Adrenal gland (tissue), 12 donors: ENCODE measurements around the gene NDUFC2. TPM values are rescaled to one million over a fixed set of nuclear protein-coding genes. Genes with fewer than 3 reads are reported as not detected.
A peak's percentile ranks its signal among the peaks of the same experiment; 100 is the strongest.
"Not testable (repeated sequence)": the region's sequence is repeated elsewhere in the genome, so short reads cannot be mapped to it uniquely, and the experiment has no call there.

ENCODE experiments used
- DNase-seq, 7 donors: peaks; one replicate each; pipeline ENCODE4 v3.0.0-alpha.2; 2019 to 2020
- H3K27ac ChIP-seq, 5 donors: fragments of 200-600 bp; sonication (generic) in 4 of 5; 1 replicate in 3 of 5; 2 replicates in 2 of 5; pipeline versions ENCODE4 v1.5.1 to v1.8.0; 2016 to 2020; ENCODE audit warnings: mild to moderate bottlenecking in 1 of 5
- H3K27me3 ChIP-seq: fragments of 200-600 bp; 2 replicates; pipeline ENCODE4 v1.8.0; 2021
- H3K36me3 ChIP-seq, 2 donors: fragments of 200-600 bp; replicated peaks in 1 of 2; 1 replicate in 1 of 2; 2 replicates in 1 of 2; pipeline versions ENCODE4 v1.5.1 to v1.8.0; 2018 to 2022
- H3K4me1 ChIP-seq, 2 donors: fragments of 200-600 bp; replicated peaks in 1 of 2; 1 replicate in 1 of 2; 2 replicates in 1 of 2; pipeline versions ENCODE4 v1.5.1 to v1.8.0; 2018 to 2021
- H3K4me3 ChIP-seq, 4 donors: fragments of 200-600 bp; sonication (generic) in 3 of 4; one replicate each; pipeline ENCODE4 v1.5.1; 2016 to 2018
- H3K9me3 ChIP-seq, 3 donors: fragments of 200-600 bp; sonication (generic) in 1 of 3; replicated peaks in 1 of 3; 1 replicate in 2 of 3; 2 replicates in 1 of 3; pipeline versions ENCODE4 v1.5.1 to v1.8.0; 2016 to 2021
- POLR2A ChIP-seq, 2 donors: fragments of 450-650 bp; IDR thresholded peaks; one replicate each; pipeline ENCODE4 v1.6.1; 2017; ENCODE audit warnings: antibody characterized with exemption in 2 of 2, mild to moderate bottlenecking in 2 of 2, moderate library complexity in 1 of 2
- WGBS, 4 donors: extraction: QIAGEN DNeasy Blood & Tissue Kit in 2 of 4; methylation state at CpG; one replicate each; pipeline versions ENCODE4 v1.1.5 to v1.1.7; 2013 to 2017; 5-methylcytosine and 5-hydroxymethylcytosine counted together
- intact Hi-C, 2 donors: fragments of 100-400 bp; cut with DNase I; formaldehyde crosslinking; loops; one replicate each; pipeline versions ENCODE4 v1.14.1 to v1.15.0; 2022 to 2023
- polyA plus RNA-seq, 3 donors: library from polyadenylated mRNA; stranded (reverse); fragments of 200-250 nt in 2 of 3; fragments of 350-450 nt in 1 of 3; fragmentation: Illumina TruSeq in 1 of 3; extraction: RNeasy Lipid Tissue Mini Kit (QIAGEN cat#74804) in 1 of 3; gene quantifications; one replicate each; pipeline ENCODE4 v1.2.3, GENCODE V29; 2013 to 2014
- total RNA-seq, 9 donors: library from RNA; depleted of rRNA in 4 of 9; stranded (reverse); fragments of >200 nt in 4 of 9; fragments of 120-200 nt in 1 of 9; fragmentation: NEBNext Ultra II Directional in 1 of 9; extraction: Animal tissue kit (Norgen Biotek cat#: 25700) in 1 of 9; gene quantifications; one replicate each; pipeline versions ENCODE4 v1.1.0 to v1.2.4, GENCODE V29; 2013 to 2023
- TF ChIP-seq, protein P1 (sequence below), 6 experiments: fragments of 450-650 bp in 4 of 6; fragments of 200-600 bp in 2 of 6; sonication (generic) in 1 of 6; IDR thresholded peaks; 1 replicate in 5 of 6; 2 replicates in 1 of 6; pipeline versions ENCODE4 v1.5.1 to v1.8.0; 2016 to 2021; ENCODE audit warnings: antibody characterized with exemption in 6 of 6, mild to moderate bottlenecking in 2 of 6, moderate library complexity in 1 of 6
- donor health status: healthy with polysubstance abuse.
- donor health status: Bipolar disorder and iron deficiency.
- donor health status: DM: yes; HTN: yes; CAD: no.
- donor health status: DM: no; HTN: no; CAD: no.
- donor health status: DM: no; HTN: no; CAD: no.
- donor health status: DM: yes; HTN: yes; CAD: no.

Gene NDUFC2
- total and polyA plus RNA-seq, 12 donors, result 75.4 to 487 (median 332) TPM

DNA sequence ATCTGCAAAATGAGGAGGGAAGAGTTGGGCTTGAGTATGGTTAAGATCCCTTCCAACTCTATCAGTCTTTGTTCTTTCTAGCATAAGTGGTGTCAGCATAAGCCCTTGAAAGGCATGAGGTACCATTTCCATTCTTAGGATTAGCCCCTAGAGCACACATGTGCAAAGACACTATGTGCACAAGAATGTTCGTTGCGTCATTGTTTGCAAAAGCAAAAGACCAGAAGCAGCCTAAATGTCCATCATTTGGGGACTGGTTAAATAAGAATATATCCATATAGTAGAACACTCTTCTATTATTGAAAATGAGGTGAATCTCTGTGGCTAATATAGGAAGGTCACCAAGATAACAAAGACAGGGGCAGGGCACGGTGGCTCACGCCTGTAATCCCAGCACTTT, 46.6 kb downstream of the NDUFC2 start:
- TF ChIP-seq, protein P1, sequence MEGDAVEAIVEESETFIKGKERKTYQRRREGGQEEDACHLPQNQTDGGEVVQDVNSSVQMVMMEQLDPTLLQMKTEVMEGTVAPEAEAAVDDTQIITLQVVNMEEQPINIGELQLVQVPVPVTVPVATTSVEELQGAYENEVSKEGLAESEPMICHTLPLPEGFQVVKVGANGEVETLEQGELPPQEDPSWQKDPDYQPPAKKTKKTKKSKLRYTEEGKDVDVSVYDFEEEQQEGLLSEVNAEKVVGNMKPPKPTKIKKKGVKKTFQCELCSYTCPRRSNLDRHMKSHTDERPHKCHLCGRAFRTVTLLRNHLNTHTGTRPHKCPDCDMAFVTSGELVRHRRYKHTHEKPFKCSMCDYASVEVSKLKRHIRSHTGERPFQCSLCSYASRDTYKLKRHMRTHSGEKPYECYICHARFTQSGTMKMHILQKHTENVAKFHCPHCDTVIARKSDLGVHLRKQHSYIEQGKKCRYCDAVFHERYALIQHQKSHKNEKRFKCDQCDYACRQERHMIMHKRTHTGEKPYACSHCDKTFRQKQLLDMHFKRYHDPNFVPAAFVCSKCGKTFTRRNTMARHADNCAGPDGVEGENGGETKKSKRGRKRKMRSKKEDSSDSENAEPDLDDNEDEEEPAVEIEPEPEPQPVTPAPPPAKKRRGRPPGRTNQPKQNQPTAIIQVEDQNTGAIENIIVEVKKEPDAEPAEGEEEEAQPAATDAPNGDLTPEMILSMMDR (IDR thresholded peaks at IDR 0.05), result no peak
- no peak for TF ChIP-seq POLR2A (IDR thresholded peaks at IDR 0.05)
- 52 to 56% (median 54%) methylated on average over 4 of the region's 4 CpGs for WGBS, 4 donors
- intact Hi-C loops, result no loop called here

DNA sequence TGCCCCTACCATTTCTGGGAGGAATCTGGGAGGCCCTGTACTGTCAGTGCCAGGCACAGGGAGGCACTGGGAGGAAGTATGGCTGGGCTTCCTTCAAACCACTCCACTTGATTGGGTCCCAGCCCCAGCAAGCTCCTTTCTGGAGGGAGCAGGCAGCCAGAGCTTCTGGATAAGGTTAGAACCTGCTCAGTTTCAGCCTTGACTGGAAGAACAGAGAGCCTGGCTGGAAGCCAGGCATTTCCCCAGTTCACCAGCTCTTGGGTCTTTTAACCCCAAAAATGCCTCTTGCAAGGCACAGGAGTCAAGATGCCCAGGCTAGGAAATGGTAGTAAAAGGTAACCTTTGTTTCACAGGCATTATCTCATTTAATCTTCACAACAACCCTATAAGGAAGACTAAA, 47.6 kb downstream of the NDUFC2 start:
- intact Hi-C loops, result no loop called here
- TF ChIP-seq, protein P1 (IDR thresholded peaks at IDR 0.05), result no peak
- no peak for TF ChIP-seq POLR2A (IDR thresholded peaks at IDR 0.05)
- Histone ChIP-seq H3K4me3 (no peak overlapping the region), H3K4me1 (peaks cover 22 to 23% of the 10 kb centered on the region in 2 donors), H3K27ac (peak overlapping the region in 1 of 5 donors; percentile 1), H3K9me3 (no peaks in the 10 kb centered on the region), H3K36me3 (no peaks in the 10 kb centered on the region), H3K27me3 (no peaks in the 10 kb centered on the region)
- DNase-seq, result peak in 5 of 7 donors; percentile 33 to 77 (median 66)

More for the DNA sequence above, 46.6 kb downstream of the NDUFC2 start:
- peaks cover 22 to 23% of the 10 kb centered on the region in 2 donors for H3K4me1 ChIP-seq
- H3K36me3 ChIP-seq, result no peaks in the 10 kb centered on the region
- H3K27ac ChIP-seq, result no peak overlapping the region
- H3K4me3 ChIP-seq, result no peak overlapping the region
- H3K27me3 ChIP-seq, result no peaks in the 10 kb centered on the region
- H3K9me3 ChIP-seq, result no peaks in the 10 kb centered on the region
- DNase-seq, result no peak

DNA sequence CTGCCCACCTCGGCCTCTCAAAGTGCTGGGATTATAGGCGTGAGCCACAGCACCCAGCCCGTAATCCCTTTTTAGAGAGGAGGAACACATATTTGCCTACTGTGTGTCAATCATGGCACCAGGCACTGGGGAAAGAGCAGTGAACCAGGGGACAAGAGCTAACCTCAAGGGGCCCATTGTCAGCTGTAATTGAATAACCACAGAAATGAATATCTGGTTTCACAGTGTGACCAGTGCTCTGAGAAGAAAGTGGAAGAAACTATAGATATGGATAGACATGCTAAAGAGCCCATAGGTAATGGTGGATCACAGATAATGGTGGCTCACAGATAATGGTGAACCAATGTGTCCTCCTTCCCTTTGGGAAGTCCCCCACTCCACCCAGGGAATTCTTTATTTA, 48.0 kb downstream of the NDUFC2 start:
- Histone ChIP-seq H3K9me3 (no peaks in the 10 kb centered on the region), H3K4me3 (no peak overlapping the region), H3K4me1 (peaks cover 22 to 23% of the 10 kb centered on the region in 2 donors), H3K27me3 (no peaks in the 10 kb centered on the region), H3K27ac (no peak overlapping the region), H3K36me3 (no peaks in the 10 kb centered on the region)
- intact Hi-C loops, result no loop called here
- DNase-seq, result no peak
- TF ChIP-seq, protein P1 (IDR thresholded peaks at IDR 0.05), result no peak
- TF ChIP-seq POLR2A (IDR thresholded peaks at IDR 0.05), result no peak
- WGBS, 4 donors, result 84 to 100% (median 94%) methylated on average over 3 of the region's 3 CpGs

DNA sequence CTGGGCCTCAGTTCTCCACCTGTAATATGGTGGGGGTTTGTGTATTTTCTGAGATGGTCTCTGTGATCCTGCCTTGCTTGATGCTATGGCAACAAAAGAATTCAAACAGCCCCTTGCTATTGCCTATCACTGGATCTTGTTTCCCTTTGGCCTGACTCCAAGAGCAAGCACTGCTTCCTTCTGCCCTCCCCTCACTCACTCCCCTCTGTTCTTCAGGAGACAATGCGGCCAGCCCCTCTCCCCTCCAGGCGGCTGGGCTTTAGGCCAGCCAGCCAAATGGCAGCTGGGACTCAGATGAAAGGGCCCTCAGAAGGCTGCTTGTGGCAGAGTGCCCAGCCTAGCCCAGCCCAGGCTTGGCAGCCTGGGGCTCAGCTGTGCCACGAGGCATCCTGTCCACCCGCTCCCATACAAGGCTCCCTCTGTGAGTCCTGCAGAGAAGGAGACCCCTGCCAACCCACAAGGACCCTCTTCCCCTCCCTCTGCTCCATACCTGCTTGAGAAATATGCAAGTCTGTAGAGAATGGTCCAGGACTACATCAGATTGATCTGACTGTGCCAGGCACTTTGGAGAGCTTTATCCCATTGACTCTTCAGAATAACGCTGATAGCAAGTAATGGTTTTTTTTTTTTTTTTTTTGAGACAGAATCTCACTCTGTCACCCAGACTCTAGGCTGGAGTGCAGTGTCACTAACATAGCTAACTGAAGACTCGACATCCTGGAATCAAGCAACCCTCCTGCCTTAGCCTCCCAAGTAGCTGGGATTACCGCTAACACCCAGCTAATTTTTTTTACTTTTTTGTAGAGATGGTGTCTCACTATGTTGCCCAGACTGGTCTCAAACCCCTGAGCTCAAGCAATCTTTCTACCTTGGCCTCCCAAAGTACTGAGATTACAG, 49.0 kb downstream of the NDUFC2 start:
- TF ChIP-seq POLR2A (IDR thresholded peaks at IDR 0.05), result no peak
- TF ChIP-seq, protein P1 (IDR thresholded peaks at IDR 0.05), result no peak
- Histone ChIP-seq H3K36me3 (no peaks in the 10 kb centered on the region), H3K27me3 (no peaks in the 10 kb centered on the region), H3K4me1 (peaks cover 22 to 23% of the 10 kb centered on the region in 2 donors), H3K9me3 (no peaks in the 10 kb centered on the region), H3K27ac (peak overlapping the region in 2 of 5 donors; percentile 28 to 36), H3K4me3 (no peak overlapping the region)
- intact Hi-C loops, result no loop called here
- peak; percentile 70 to 85 (median 79) for DNase-seq
- WGBS, 4 donors, result 22 to 28% (median 24%) methylated on average over 5 to 7 of the region's 7 CpGs

DNA sequence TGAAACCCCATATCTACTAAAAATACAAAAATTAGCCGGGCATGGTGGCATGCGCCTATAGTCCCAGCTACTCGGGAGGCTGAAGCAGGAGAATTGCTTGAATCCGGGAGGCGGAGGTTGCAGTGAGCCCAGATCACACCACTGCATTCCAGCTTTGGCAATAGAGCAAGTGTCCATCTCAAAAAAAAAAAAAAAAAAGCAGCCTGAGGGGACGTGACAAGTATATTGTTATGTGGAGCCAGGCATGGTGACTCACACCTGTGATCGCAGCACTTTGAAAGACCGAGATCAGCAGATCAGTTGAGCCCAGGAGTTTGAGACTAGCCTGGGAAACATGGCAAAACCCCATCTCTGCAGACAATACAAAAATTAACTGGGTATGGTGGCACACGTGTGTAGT, 51.2 kb downstream of the NDUFC2 start:
- H3K36me3 ChIP-seq, H3K27ac ChIP-seq, intact Hi-C loops, H3K27me3 ChIP-seq, H3K4me3 ChIP-seq, H3K9me3 ChIP-seq: not testable (repeated sequence)
- peak in 1 of 7 donors; percentile 33 for DNase-seq
- WGBS, 4 donors, result 71 to 82% (median 78%) methylated on average over 9 of the region's 9 CpGs
- peaks cover 22 to 26% of the 10 kb centered on the region in 2 donors for H3K4me1 ChIP-seq
